Endothelial cell of umbilical vein (primary cell): ENCODE results near the gene PGD. TPM values are rescaled to one million over a fixed set of nuclear protein-coding genes. Genes with fewer than 3 reads are reported as not detected.

Source experiments
- BruUV-seq: library from RNA; stranded (reverse); fragments of 400-500 nt; replicated peaks from 2 replicates; lab custom pipeline; 2021; lab: Mats Ljungman, UMichigan
- CTCF ChIA-PET: fragments of 300-600, 350-600 bp; sonication (Branson Sonifier 250); formaldehyde crosslinking; loops from one replicate; lab custom pipeline; 2021; ENCODE audit warnings: antibody characterized with exemption, inconsistent platforms; lab: Charles Lee
- POLR2A ChIA-PET: fragments of 300-600, 350-600 bp; sonication (Branson Sonifier 250); formaldehyde crosslinking; loops from one replicate; lab custom pipeline; 2021; ENCODE audit warnings: antibody characterized with exemption, inconsistent platforms; lab: Charles Lee
- DNase-seq: peaks from one replicate; pipeline ENCODE4 v3.0.0-alpha.2; 2011; ENCODE audit warnings: low read depth, low spot score
- FAIRE-seq: peaks from 2 replicates; lab custom pipeline; 2011; peaks lifted over from hg19 to GRCh38; lab: Jason Lieb, UNC
- H2AFZ ChIP-seq: 2 replicates; pipeline ENCODE4 v1.6.0; 2012; ENCODE audit warnings: low read depth, low read length, control low read depth, inconsistent platforms
- H3K27ac ChIP-seq: 2 replicates; pipeline ENCODE4 v1.5.1; 2011; ENCODE audit warnings: low read depth, mild to moderate bottlenecking, control low read depth, low read length, moderate library complexity; ENCODE audit not compliant: insufficient read depth
- H3K27me3 ChIP-seq, 2 experiments: 2 replicates each; pipeline versions ENCODE4 v1.6.0 to v1.6.1; 2011; ENCODE audit warnings: low read length in 2 of 2, mixed read lengths in 1 of 2; ENCODE audit not compliant: control insufficient read depth in 2 of 2, insufficient read depth in 2 of 2
- H3K36me3 ChIP-seq, 2 experiments: 2 replicates in 1 of 2; 3 replicates in 1 of 2; pipeline ENCODE4 v1.5.1; 2011; ENCODE audit warnings: low read length in 2 of 2, mild to moderate bottlenecking in 1 of 2, moderate library complexity in 1 of 2; ENCODE audit not compliant: control insufficient read depth in 2 of 2, insufficient read depth in 2 of 2; ENCODE audit errors: extremely low read depth in 1 of 2
- H3K4me1 ChIP-seq: 3 replicates; pipeline ENCODE4 v1.5.1; 2011; ENCODE audit warnings: mild to moderate bottlenecking, low read length; ENCODE audit not compliant: control insufficient read depth, insufficient read depth; ENCODE audit errors: extremely low read depth
- H3K4me2 ChIP-seq: 2 replicates; pipeline ENCODE4 v1.6.1; 2011; ENCODE audit warnings: low read length, control low read depth, mixed read lengths; ENCODE audit not compliant: insufficient read depth
- H3K4me3 ChIP-seq, 3 experiments: fragments of 200-600 bp in 1 of 3; sonication (generic), shearing (Covaris generic) in 1 of 3; replicated peaks in 1 of 3; 2 replicates each; pipeline ENCODE4 v1.5.1; 2011 to 2016; ENCODE audit warnings: control low read depth in 3 of 3, low read length in 3 of 3, mild to moderate bottlenecking in 2 of 3, inconsistent platforms in 1 of 3, low read depth in 1 of 3, moderate library complexity in 1 of 3; ENCODE audit not compliant: insufficient read depth in 1 of 3
- H3K79me2 ChIP-seq: 2 replicates; pipeline ENCODE4 v1.6.0; 2012; ENCODE audit warnings: low read length, inconsistent platforms; ENCODE audit not compliant: control insufficient read depth, insufficient read depth
- H3K9ac ChIP-seq: replicated peaks from 2 replicates; pipeline ENCODE3; 2011; ENCODE audit warnings: low read length, control low read depth; ENCODE audit not compliant: insufficient read depth; ENCODE audit errors: extremely low read depth
- H3K9me1 ChIP-seq: replicated peaks from 3 replicates; pipeline ENCODE4 v1.6.0; 2011; ENCODE audit warnings: mild to moderate bottlenecking, low read length; ENCODE audit not compliant: control insufficient read depth, insufficient read depth; ENCODE audit errors: extremely low read depth
- H3K9me3 ChIP-seq: replicated peaks from 2 replicates; pipeline ENCODE4 v1.5.1; 2012; ENCODE audit warnings: low read length, inconsistent platforms; ENCODE audit not compliant: control insufficient read depth, insufficient read depth
- H4K20me1 ChIP-seq: replicated peaks from 2 replicates; pipeline ENCODE3; 2011; ENCODE audit warnings: mild to moderate bottlenecking, low read length; ENCODE audit not compliant: control insufficient read depth, insufficient read depth; ENCODE audit errors: extremely low read depth
- CTCF ChIP-seq, 2 donors: IDR thresholded peaks; 1 replicate in 1 of 2; 2 replicates in 1 of 2; pipeline ENCODE4 v1.5.1; 2011; ENCODE audit warnings: low read length in 2 of 2, mild to moderate bottlenecking in 2 of 2, moderate library complexity in 2 of 2, control low read depth in 1 of 2, inconsistent platforms in 1 of 2, low read depth in 1 of 2; ENCODE audit not compliant: insufficient read depth in 1 of 2; ENCODE audit errors: extremely low read depth in 1 of 2
- EZH2 ChIP-seq: IDR thresholded peaks from 2 replicates; pipeline ENCODE4 v1.6.1; 2012; ENCODE audit warnings: borderline replicate concordance, low read depth, mild to moderate bottlenecking, moderate library complexity, low read length, inconsistent platforms; ENCODE audit not compliant: severe bottlenecking
- GATA2 ChIP-seq: IDR thresholded peaks from 2 replicates; pipeline ENCODE4 v1.7.0; 2011; ENCODE audit warnings: low read depth, mild to moderate bottlenecking, moderate library complexity, mixed read lengths, low read length; ENCODE audit not compliant: insufficient read length, insufficient read depth
- JUN ChIP-seq: IDR thresholded peaks from 2 replicates; pipeline ENCODE4 v1.6.1; 2011; ENCODE audit warnings: borderline replicate concordance, low read depth; ENCODE audit not compliant: insufficient read length, insufficient read depth
- MYC ChIP-seq: IDR thresholded peaks from one replicate; pipeline ENCODE4 v1.6.1; 2011; ENCODE audit warnings: mild to moderate bottlenecking, low read depth, low read length
- POLR2A ChIP-seq: IDR thresholded peaks from 2 replicates; pipeline ENCODE4 v1.6.1; 2012; ENCODE audit warnings: low read depth, mild to moderate bottlenecking, control low read depth, low read length
- dilution Hi-C: fragments of 300-500 bp; cut with MboI; formaldehyde crosslinking; loops from one replicate; pipeline ENCODE4 v1.15.0; 2019; ENCODE audit warnings: low sequenced_read_pairs; ENCODE audit not compliant: extremely low pct_ligation_motif_present
- intact Hi-C: fragments of 100-400 bp; cut with micrococcal nuclease; formaldehyde crosslinking; loops from one replicate; pipeline ENCODE4 v1.10.0; 2022
- polyA plus RNA-seq, 4 experiments: library from polyadenylated mRNA; depleted of rRNA in 3 of 4; stranded (reverse) in 3 of 4; unstranded in 1 of 4; fragments of >200 nt; gene quantifications; 2 replicates each; pipeline versions ENCODE4 v1.2.1 to v1.2.3, GENCODE V29; 2011 to 2012; ENCODE audit warnings: missing spikeins in 1 of 4
- total RNA-seq: library from RNA; stranded (reverse); gene quantifications from 2 replicates; pipeline ENCODE4 v1.2.3, GENCODE V29; 2021

PGD gene
- total and polyA plus RNA-seq, 2 donors (not counting 3 experiments of a cell fraction or from before 2014, with no cell fraction given), result 196 to 303 TPM

GRCh38 chr1:10407201-10407600, 8.3 kb downstream of the PGD start:
- no peak overlapping the region for H3K27ac ChIP-seq
- peaks cover 16% of the 10 kb centered on the region for H3K4me1 ChIP-seq
- H3K9ac ChIP-seq, result no peak overlapping the region
- no TSS peak for BruUV-seq
- H3K4me3 ChIP-seq, result no peak overlapping the region
- TF ChIP-seq EZH2, result no peak
- no peak for TF ChIP-seq GATA2
- TF ChIP-seq JUN, result no peak
- no peak for TF ChIP-seq MYC
- no peak for TF ChIP-seq CTCF (IDR thresholded peaks at IDR 0.05; ENCODE audit: extremely low read depth in 1 of 2, insufficient read depth in 1 of 2, low read depth in 1 of 2, low read length in 2 of 2)
- no peak for TF ChIP-seq POLR2A
- dilution Hi-C loops, result no loop called here
- H3K79me2 ChIP-seq, result peaks cover 13% of the 10 kb centered on the region
- intact Hi-C loops, result no loop called here
- H3K9me3 ChIP-seq, result no peaks in the 10 kb centered on the region
- no peak for FAIRE-seq
- ChIA-PET CTCF (interaction anchor here (1.7 to 2.4 kb wide), 2 partner anchors 19 to 30 kb away, joined by 4 to 7 read pairs; no protein-coding TSS in a partner anchor), POLR2A (no interaction called here)
- H3K27me3 ChIP-seq, result no peaks in the 10 kb centered on the region
- H4K20me1 ChIP-seq, result no peaks in the 10 kb centered on the region
- no peak overlapping the region for H3K4me2 ChIP-seq
- H2AFZ ChIP-seq, result no peak overlapping the region
- no peak for DNase-seq
- peaks cover 45 to 49% of the 10 kb centered on the region in 2 experiments for H3K36me3 ChIP-seq
- H3K9me1 ChIP-seq, result no peaks in the 10 kb centered on the region
